HepG2 (cell line): ENCODE data around the gene FOSB. TPM values are rescaled to one million over a fixed set of nuclear protein-coding genes. Genes with fewer than 3 reads are reported as not detected.

Experiments used
- AKNA ChIP-seq: sonication (generic); formaldehyde crosslinking; IDR thresholded peaks from 2 replicates; pipeline ENCODE4 v1.4.0; 2020; ENCODE audit warnings: missing genetic modification reagents, borderline replicate concordance
- CTCF ChIP-seq: sonication (generic); formaldehyde crosslinking; IDR thresholded peaks from 2 replicates; pipeline ENCODE4 v1.5.0; 2020; ENCODE audit warnings: mild to moderate bottlenecking, missing genetic modification reagents, moderate library complexity
- HMGXB3 ChIP-seq: sonication (generic); formaldehyde crosslinking; IDR thresholded peaks from 2 replicates; pipeline ENCODE4 v1.4.0; 2020; ENCODE audit warnings: missing genetic modification reagents, borderline replicate concordance
- IRF9 ChIP-seq: sonication (generic); formaldehyde crosslinking; IDR thresholded peaks from 2 replicates; pipeline ENCODE4 v1.8.0; 2022; ENCODE audit warnings: missing genetic modification reagents, mild to moderate bottlenecking, borderline replicate concordance
- LBX2 ChIP-seq: sonication (generic); formaldehyde crosslinking; IDR thresholded peaks from 2 replicates; pipeline ENCODE4 v1.5.0; 2020; ENCODE audit warnings: missing genetic modification reagents, mild to moderate bottlenecking, borderline replicate concordance
- MLLT10 ChIP-seq: sonication (generic); formaldehyde crosslinking; IDR thresholded peaks from 2 replicates; pipeline ENCODE4 v1.4.0; 2020; ENCODE audit warnings: missing genetic modification reagents
- PHF21A ChIP-seq: sonication (generic); formaldehyde crosslinking; IDR thresholded peaks from 2 replicates; pipeline ENCODE4 v1.5.0; 2020; ENCODE audit warnings: mild to moderate bottlenecking, missing genetic modification reagents
- POGK ChIP-seq: sonication (generic); formaldehyde crosslinking; conservative IDR thresholded peaks from 2 replicates; pipeline ENCODE4 v1.8.0; 2022; ENCODE audit warnings: mild to moderate bottlenecking, moderate library complexity, missing genetic modification reagents
- TAF1 ChIP-seq: sonication (generic); formaldehyde crosslinking; IDR thresholded peaks from 2 replicates; pipeline ENCODE4 v1.4.0; 2020; ENCODE audit warnings: missing genetic modification reagents
- TBP ChIP-seq: sonication (generic); formaldehyde crosslinking; IDR thresholded peaks from 2 replicates; pipeline ENCODE4 v1.5.0; 2020; ENCODE audit warnings: missing genetic modification reagents
- ZNF350 ChIP-seq: sonication (generic); formaldehyde crosslinking; IDR thresholded peaks from 2 replicates; pipeline ENCODE4 v1.4.0; 2020; ENCODE audit warnings: mild to moderate bottlenecking, low read depth, missing genetic modification reagents, borderline replicate concordance
- ZNF724P ChIP-seq: sonication (generic); formaldehyde crosslinking; IDR thresholded peaks from 2 replicates; pipeline ENCODE4 v1.8.0; 2022; ENCODE audit warnings: missing genetic modification reagents, borderline replicate concordance
- polyA plus RNA-seq, 8 experiments: library from polyadenylated mRNA; depleted of rRNA in 3 of 8; stranded (reverse) in 7 of 8; unstranded in 1 of 8; fragments of >200 nt; fragmentation: Illumina TruSeq in 4 of 8; extraction: Trizol in 4 of 8; gene quantifications; 2 replicates each; pipeline versions ENCODE4 v1.2.1 to v1.2.3, GENCODE V29; 2011 to 2016; ENCODE audit warnings: low read depth in 4 of 8, missing spikeins in 1 of 8, mixed read lengths in 1 of 8; ENCODE audit not compliant: insufficient read depth in 1 of 8
- total RNA-seq, 5 experiments: library from RNA; depleted of rRNA; stranded (reverse); fragments of >200 nt; fragmentation: Illumina TruSeq; extraction: Trizol; gene quantifications; 2 replicates each; pipeline ENCODE4 v1.2.3, GENCODE V29; 2016; ENCODE audit warnings: low read depth in 1 of 5

FOSB gene
- total and polyA plus RNA-seq, 2 of the 13 experiments (the other 11 are each of a cell fraction or from before 2014, with no cell fraction given): 2.8 to 6.0 TPM

- peak; percentile 74 for TF ChIP-seq HMGXB3
- peak; percentile 85; the same call in 1 of the 2 replicates for TF ChIP-seq PHF21A (CRISPR knock-in tag)
- TF ChIP-seq ZNF724P (CRISPR knock-in tag): peak; percentile 93; the same call in 1 of the 2 replicates
- no peak for TF ChIP-seq LBX2 (CRISPR knock-in tag)
- peak; percentile 90 for TF ChIP-seq TAF1
- TF ChIP-seq TBP (CRISPR knock-in tag): no peak
- peak; percentile 21; the same call in 1 of the 2 replicates for TF ChIP-seq CTCF
- TF ChIP-seq MLLT10: no peak
- peak; percentile 4; the same call in 1 of the 2 replicates for TF ChIP-seq POGK (CRISPR knock-in tag)
- no peak; the same call in 1 of the 2 replicates for TF ChIP-seq IRF9
- TF ChIP-seq AKNA (CRISPR knock-in tag): no peak
- peak; percentile 99; the same call in 1 of the 2 replicates for TF ChIP-seq ZNF350 (CRISPR knock-in tag)
Measured at GRCh38 chr19:45423589-45424190, 44.1 kb upstream of the FOSB start, which contains the start of gene ERCC1 (continued).
